ENCODE measurements around the gene RELL1.

RELL1 gene

GRCh38 chr4:37686373-37687193 is at the start of gene RELL1:
Gene RELL1 (minus strand): TSS chr4:37686376. CDS start chr4:37686287, 89 bp downstream.
- DNase-seq, result peak; percentile 92

GRCh38 chr4:37735578-37735977 is 49.4 kb upstream of the RELL1 start:
- no peak for DNase-seq

- no peak for DNase-seq
Measured at GRCh38 chr4:37734989-37735388, 48.8 kb upstream of the RELL1 start.

GRCh38 chr4:37733240-37733867 is 47.2 kb upstream of the RELL1 start:
- DNase-seq, result no peak

- DNase-seq, result no peak
Measured at GRCh38 chr4:37732526-37733186, 46.5 kb upstream of the RELL1 start.

- DNase-seq, result no peak
Measured at GRCh38 chr4:37729649-37730004, 43.5 kb upstream of the RELL1 start.

- DNase-seq, result no peak
Measured at GRCh38 chr4:37728064-37728463, 41.9 kb upstream of the RELL1 start.

- no peak for DNase-seq
Measured at GRCh38 chr4:37727635-37728034, 41.5 kb upstream of the RELL1 start.

GRCh38 chr4:37726666-37727065 is 40.5 kb upstream of the RELL1 start:
- no peak for DNase-seq

- no peak for DNase-seq
Measured at GRCh38 chr4:37725718-37726117, 39.5 kb upstream of the RELL1 start.

GRCh38 chr4:37723067-37723466 is 36.9 kb upstream of the RELL1 start:
- no peak for DNase-seq

GRCh38 chr4:37721995-37722638 is 35.9 kb upstream of the RELL1 start:
- DNase-seq, result no peak

- no peak for DNase-seq
Measured at GRCh38 chr4:37719021-37719420, 32.8 kb upstream of the RELL1 start.

- DNase-seq, result peak; percentile 23
Measured at GRCh38 chr4:37717576-37717975, 31.4 kb upstream of the RELL1 start.

GRCh38 chr4:37715889-37716402 is 29.8 kb upstream of the RELL1 start:
- DNase-seq, result peak; percentile 63

- no peak for DNase-seq
Measured at GRCh38 chr4:37710491-37710890, 24.3 kb upstream of the RELL1 start.

GRCh38 chr4:37706032-37706431 is 19.9 kb upstream of the RELL1 start:
- DNase-seq, result no peak

GRCh38 chr4:37705571-37705970 is 19.4 kb upstream of the RELL1 start:
- DNase-seq, result no peak

- DNase-seq, result no peak
Measured at GRCh38 chr4:37699868-37700481, 13.8 kb upstream of the RELL1 start.

- DNase-seq, result no peak
Measured at GRCh38 chr4:37697566-37697965, 11.4 kb upstream of the RELL1 start.

- no peak for DNase-seq
Measured at GRCh38 chr4:37693450-37694190, 7.4 kb upstream of the RELL1 start.

GRCh38 chr4:37693030-37693429 is 6.9 kb upstream of the RELL1 start:
- DNase-seq, result no peak

All from NCI-H2171 treated with DMSO at 0.1 percent for 48 hours (cell line).